ENCODE data around the gene PRR20G. TPM values are rescaled to one million over a fixed set of nuclear protein-coding genes. Genes with fewer than 3 reads are reported as not detected.

PRR20G gene
- polyA plus RNA-seq, 3 donors = not detected

- H3K4me1 Mint-ChIP-seq = no peaks in the 10 kb centered on the region
- H3K27ac ChIP-seq (ENCODE audit: low read depth in 1 of 2, low read length in 2 of 2) = no peak overlapping the region
Measured at GRCh38 chr3:127276995-127277394, 10.9 kb downstream of the PRR20G start.

GRCh38 chr3:127276396-127276795 is 11.4 kb downstream of the PRR20G start:
- Mint-ChIP-seq H3K27me3 (ENCODE audit: low read depth in 3 of 3) (peaks cover 0 to 10% (median 9%) of the 10 kb centered on the region in 3 donors), H3K9me3 (peaks cover 14 to 36% (median 26%) of the 10 kb centered on the region in 7 donors), H3K27ac (no peak overlapping the region), H3K4me1 (no peaks in the 10 kb centered on the region), H3K4me3 (no peak overlapping the region), H3K36me3 (no peaks in the 10 kb centered on the region)
- Histone ChIP-seq H3K4me3 (replicated peaks in 1 of 3; ENCODE audit: low read depth in 2 of 3, low read length in 3 of 3) (no peak overlapping the region), H3K36me3 (replicated peaks in 1 of 2; ENCODE audit: control insufficient read depth in 1 of 2, insufficient read depth in 2 of 2, low read length in 2 of 2) (no peaks in the 10 kb centered on the region), H3K79me2 (ENCODE audit: insufficient read depth, low read length) (no peaks in the 10 kb centered on the region), H3K9ac (ENCODE audit: insufficient read depth, low read length, poor library complexity, severe bottlenecking) (no peak overlapping the region), H3K27me3 (ENCODE audit: control insufficient read depth in 2 of 2, insufficient read depth in 2 of 2, low read length in 2 of 2) (no peaks in the 10 kb centered on the region), H3K27ac (ENCODE audit: low read depth in 1 of 2, low read length in 2 of 2) (no peak overlapping the region), H3K9me3 (replicated peaks in 1 of 2; ENCODE audit: control insufficient read depth in 1 of 2, insufficient read depth in 1 of 2, low read length in 2 of 2) (peaks cover 10 to 32% of the 10 kb centered on the region in 2 donors), H3K4me2 (replicated peaks; ENCODE audit: extremely low read depth, low read length, poor library complexity, severe bottlenecking) (no peak overlapping the region), H3K4me1 (ENCODE audit: control insufficient read depth in 1 of 2, insufficient read depth in 2 of 2, low read length in 2 of 2) (no peaks in the 10 kb centered on the region), H2AFZ (ENCODE audit: insufficient read depth, low read depth, low read length, poor library complexity, severe bottlenecking) (no peak overlapping the region), H4K20me1 (ENCODE audit: insufficient read depth, low read length) (no peaks in the 10 kb centered on the region)
- no CpG with 5 or more reads among the region's 1 CpG for WGBS (ENCODE audit: insufficient coverage)
- DNase-seq = no peak
- intact Hi-C loops (cut with micrococcal nuclease) = loop anchor here in 1 of 2 donors (10.0 kb wide), 1 partner anchor 48 kb away; no protein-coding TSS in a partner anchor
- TF ChIP-seq CTCF (IDR thresholded peaks at IDR 0.05) = no peak

More at GRCh38 chr3:127276995-127277394, 10.9 kb downstream of the PRR20G start:
- no peak for DNase-seq
- Mint-ChIP-seq H3K36me3 (no peaks in the 10 kb centered on the region), H3K27ac (no peak overlapping the region), H3K9me3 (peaks cover 15 to 33% (median 26%) of the 10 kb centered on the region in 7 donors), H3K27me3 (ENCODE audit: low read depth in 3 of 3) (peaks cover 0 to 10% (median 7%) of the 10 kb centered on the region in 3 donors), H3K4me3 (no peak overlapping the region)
- intact Hi-C loops (cut with micrococcal nuclease) = loop anchor here in 1 of 2 donors (10.0 kb wide), 1 partner anchor 48 kb away; no protein-coding TSS in a partner anchor
- Histone ChIP-seq H3K4me1 (ENCODE audit: control insufficient read depth in 1 of 2, insufficient read depth in 2 of 2, low read length in 2 of 2) (no peaks in the 10 kb centered on the region), H3K27me3 (ENCODE audit: control insufficient read depth in 2 of 2, insufficient read depth in 2 of 2, low read length in 2 of 2) (no peaks in the 10 kb centered on the region), H2AFZ (ENCODE audit: insufficient read depth, low read depth, low read length, poor library complexity, severe bottlenecking) (no peak overlapping the region), H3K79me2 (ENCODE audit: insufficient read depth, low read length) (no peaks in the 10 kb centered on the region), H3K4me3 (replicated peaks in 1 of 3; ENCODE audit: low read depth in 2 of 3, low read length in 3 of 3) (no peak overlapping the region), H3K9ac (ENCODE audit: insufficient read depth, low read length, poor library complexity, severe bottlenecking) (no peak overlapping the region), H4K20me1 (ENCODE audit: insufficient read depth, low read length) (no peaks in the 10 kb centered on the region), H3K9me3 (replicated peaks in 1 of 2; ENCODE audit: control insufficient read depth in 1 of 2, insufficient read depth in 1 of 2, low read length in 2 of 2) (peaks cover 10 to 32% of the 10 kb centered on the region in 2 donors), H3K36me3 (replicated peaks in 1 of 2; ENCODE audit: control insufficient read depth in 1 of 2, insufficient read depth in 2 of 2, low read length in 2 of 2) (no peaks in the 10 kb centered on the region), H3K4me2 (replicated peaks; ENCODE audit: extremely low read depth, low read length, poor library complexity, severe bottlenecking) (no peak overlapping the region)
- no peak for TF ChIP-seq CTCF (IDR thresholded peaks at IDR 0.05)

Measured in CD14-positive monocyte (primary cell).